AG04450 (cell line): ENCODE data around the gene PCSK6. TPM values are rescaled to one million over a fixed set of nuclear protein-coding genes. Genes with fewer than 3 reads are reported as not detected.

Experiments
- CTCF ChIA-PET: fragments of 300-600, 350-600 bp; formaldehyde crosslinking; extraction: SDS; loops from one replicate; lab custom pipeline; 2022; ENCODE audit warnings: antibody characterized with exemption, inconsistent platforms; lab: Charles Lee
- POLR2A ChIA-PET: fragments of 350-600 bp; formaldehyde crosslinking; extraction: SDS; loops from one replicate; lab custom pipeline; 2021; ENCODE audit warnings: antibody characterized with exemption, inconsistent platforms; lab: Yijun Ruan, JAX
- DNase-seq: peaks from one replicate; pipeline ENCODE4 v3.0.0-alpha.2; 2011; ENCODE audit warnings: low read depth, low spot score
- H3K27ac ChIP-seq: one replicate; pipeline ENCODE4 v1.5.1; 2012; ENCODE audit warnings: low read depth, low read length, control low read depth
- H3K27me3 ChIP-seq: one replicate; pipeline ENCODE4 v1.6.0; 2012; ENCODE audit warnings: low read length; ENCODE audit not compliant: control insufficient read depth, insufficient read depth
- H3K4me3 ChIP-seq: 2 replicates; pipeline ENCODE4 v1.5.1; 2011; ENCODE audit warnings: mild to moderate bottlenecking, low read depth, low read length, control low read depth
- H3K9me3 ChIP-seq: 2 replicates; pipeline ENCODE4 v1.5.1; 2012; ENCODE audit warnings: low read length; ENCODE audit not compliant: control insufficient read depth, insufficient read depth
- polyA plus RNA-seq: library from polyadenylated mRNA; depleted of rRNA; stranded (reverse); fragments of >200 nt; gene quantifications from 2 replicates; pipeline ENCODE4 v1.2.3, GENCODE V29; 2011
- TF ChIP-seq, protein P1 (sequence below): IDR thresholded peaks from 2 replicates; pipeline ENCODE4 v1.5.1; 2011; ENCODE audit warnings: low read depth, low read length, control low read depth, inconsistent platforms

The PCSK6 gene
- polyA plus RNA-seq, 1 experiment = 0.06 TPM

DNA sequence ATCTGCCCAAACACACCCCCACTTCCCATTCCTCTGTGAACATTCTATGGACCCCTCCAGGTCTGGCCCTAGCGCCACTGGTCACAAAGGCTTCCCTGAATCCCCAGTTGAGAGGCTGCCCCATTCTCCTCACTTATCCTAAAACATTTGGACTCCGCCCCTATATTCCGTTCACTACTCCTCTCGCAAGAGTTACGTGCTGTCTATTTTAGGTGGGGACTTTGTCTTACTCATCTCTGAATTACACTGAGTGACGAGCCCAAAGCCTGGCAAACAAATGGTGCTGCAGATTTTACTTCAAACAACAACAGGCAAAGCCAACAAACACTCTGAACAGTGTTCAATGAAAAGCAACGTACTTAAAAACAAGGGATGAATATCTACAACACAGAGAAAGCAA, 14.5 kb downstream of the PCSK6 start:
- TF ChIP-seq, protein P1, sequence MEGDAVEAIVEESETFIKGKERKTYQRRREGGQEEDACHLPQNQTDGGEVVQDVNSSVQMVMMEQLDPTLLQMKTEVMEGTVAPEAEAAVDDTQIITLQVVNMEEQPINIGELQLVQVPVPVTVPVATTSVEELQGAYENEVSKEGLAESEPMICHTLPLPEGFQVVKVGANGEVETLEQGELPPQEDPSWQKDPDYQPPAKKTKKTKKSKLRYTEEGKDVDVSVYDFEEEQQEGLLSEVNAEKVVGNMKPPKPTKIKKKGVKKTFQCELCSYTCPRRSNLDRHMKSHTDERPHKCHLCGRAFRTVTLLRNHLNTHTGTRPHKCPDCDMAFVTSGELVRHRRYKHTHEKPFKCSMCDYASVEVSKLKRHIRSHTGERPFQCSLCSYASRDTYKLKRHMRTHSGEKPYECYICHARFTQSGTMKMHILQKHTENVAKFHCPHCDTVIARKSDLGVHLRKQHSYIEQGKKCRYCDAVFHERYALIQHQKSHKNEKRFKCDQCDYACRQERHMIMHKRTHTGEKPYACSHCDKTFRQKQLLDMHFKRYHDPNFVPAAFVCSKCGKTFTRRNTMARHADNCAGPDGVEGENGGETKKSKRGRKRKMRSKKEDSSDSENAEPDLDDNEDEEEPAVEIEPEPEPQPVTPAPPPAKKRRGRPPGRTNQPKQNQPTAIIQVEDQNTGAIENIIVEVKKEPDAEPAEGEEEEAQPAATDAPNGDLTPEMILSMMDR = no peak
- ChIA-PET CTCF (no interaction called here), POLR2A (no interaction called here)
- Histone ChIP-seq H3K4me3 (no peak overlapping the region), H3K9me3 (no peaks in the 10 kb centered on the region), H3K27ac (no peak overlapping the region), H3K27me3 (peaks cover 12% of the 10 kb centered on the region)
- no peak for DNase-seq

- ChIA-PET CTCF (no interaction called here), POLR2A (no interaction called here)
- peaks cover 12% of the 10 kb centered on the region for H3K27me3 ChIP-seq
- no peak for DNase-seq
- TF ChIP-seq, protein P1 = no peak
- H3K9me3 ChIP-seq = no peaks in the 10 kb centered on the region
- H3K4me3 ChIP-seq = no peak overlapping the region
- no peak overlapping the region for H3K27ac ChIP-seq
Measured at GRCh38 chr15:101474233-101474632, 15.3 kb downstream of the PCSK6 start.

DNA sequence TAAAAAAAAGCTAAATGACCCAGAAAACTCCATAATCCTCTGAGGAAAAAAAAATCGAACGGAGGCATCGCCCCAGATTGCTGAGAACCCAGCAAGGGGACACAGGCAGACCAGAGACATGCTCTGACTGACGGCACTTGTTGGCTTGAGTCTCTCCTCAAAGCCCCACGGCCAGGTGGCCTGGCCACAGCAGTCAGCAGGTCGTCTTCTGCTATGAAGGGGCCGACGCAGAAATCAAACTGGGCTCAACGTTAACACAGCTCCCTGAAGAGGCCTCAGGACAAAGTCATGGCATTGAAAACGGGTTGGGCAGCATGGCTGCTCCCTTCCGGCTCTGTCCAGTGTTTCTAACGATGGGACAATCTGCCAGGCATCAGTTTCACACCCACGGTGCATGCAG, 17.5 kb downstream of the PCSK6 start:
- CTCF ChIA-PET = no interaction called here
- no peak for DNase-seq
- H3K27ac ChIP-seq = no peak overlapping the region

GRCh38 chr15:101470548-101471239, 18.8 kb downstream of the PCSK6 start:
- Histone ChIP-seq H3K27me3 (peaks cover 12% of the 10 kb centered on the region), H3K9me3 (no peaks in the 10 kb centered on the region), H3K27ac (no peak overlapping the region), H3K4me3 (no peak overlapping the region)
- ChIA-PET POLR2A (no interaction called here), CTCF (no interaction called here)
- DNase-seq = no peak
- TF ChIP-seq, protein P1 = no peak

More for the DNA sequence above, 17.5 kb downstream of the PCSK6 start:
- POLR2A ChIA-PET = no interaction called here
- H3K4me3 ChIP-seq = no peak overlapping the region
- H3K9me3 ChIP-seq = no peaks in the 10 kb centered on the region
- H3K27me3 ChIP-seq = peaks cover 17% of the 10 kb centered on the region
- TF ChIP-seq, protein P1 = no peak

DNA sequence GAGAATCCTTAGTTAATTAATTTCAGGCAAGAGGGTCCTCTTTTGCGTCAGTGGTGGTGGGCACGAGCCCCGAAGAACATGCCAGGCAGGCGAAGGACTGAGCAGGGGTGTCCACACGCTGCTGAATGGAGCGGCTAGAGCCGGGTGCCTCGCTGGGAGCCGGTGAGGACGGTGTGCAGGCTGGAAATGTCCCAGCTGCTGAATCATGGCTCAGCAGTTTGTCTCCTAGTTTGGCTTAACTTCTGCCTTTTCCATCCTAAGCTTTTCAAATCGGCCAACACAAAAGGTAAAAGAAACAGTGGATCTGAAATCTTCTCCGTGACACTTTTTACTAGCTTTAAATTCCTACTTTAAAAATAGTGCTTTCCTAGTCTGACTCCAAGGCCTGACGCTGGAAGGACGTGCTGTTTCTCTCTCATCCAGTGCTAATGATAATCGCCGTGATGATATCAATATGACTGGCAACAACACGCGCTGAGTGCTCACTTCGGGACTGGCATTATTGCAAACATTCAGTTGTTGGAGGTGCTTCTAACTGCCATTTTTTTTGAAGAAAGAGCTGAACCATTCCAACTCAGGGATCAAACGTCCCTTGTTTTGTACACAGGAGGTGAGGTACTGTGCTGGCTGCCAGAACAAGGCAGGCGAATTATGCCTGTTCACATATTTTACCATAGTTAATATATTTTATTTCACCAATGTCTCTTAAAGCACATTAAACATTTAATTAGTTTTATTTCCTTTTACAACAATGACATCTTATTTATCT, 19.8 kb downstream of the PCSK6 start:
- TF ChIP-seq, protein P1 = no peak
- ChIA-PET POLR2A (no interaction called here), CTCF (no interaction called here)
- no peaks in the 10 kb centered on the region; the same call in 1 of the 2 replicates for H3K9me3 ChIP-seq
- no peak overlapping the region for H3K27ac ChIP-seq
- H3K4me3 ChIP-seq = no peak overlapping the region
- no peak for DNase-seq
- peaks cover 12% of the 10 kb centered on the region for H3K27me3 ChIP-seq
